ENCODE measurements around the gene GALNTL6.

GRCh38 chr4:172390331-172390730, 577.1 kb downstream of the GALNTL6 start:
- TF ChIP-seq CTCF (IDR thresholded peaks at IDR 0.05) (no peak), EZH2 (IDR thresholded peaks at IDR 0.05; ENCODE audit: borderline replicate concordance, insufficient read depth, low read depth, low read length, poor library complexity, severe bottlenecking) (no peak)
